ENCODE data around the gene KRT37. TPM values are rescaled to one million over a fixed set of nuclear protein-coding genes. Genes with fewer than 3 reads are reported as not detected.

KRT37 gene
- total and polyA plus RNA-seq, 2 of the 13 experiments (the other 11 are each of a cell fraction or from before 2014, with no cell fraction given), result 0.69 TPM; not detected in 1

GRCh38 chr17:41440531-41441033 lies 16.2 kb upstream of the KRT37 start, which contains the start of gene KRT38 (continued):
- TF ChIP-seq ZNF891 (CRISPR knock-in tag; IDR thresholded peaks at IDR 0.05), result no peak

GRCh38 chr17:41439375-41439774 lies 15.0 kb upstream of the KRT37 start:
- POLR2A ChIA-PET, result no interaction called here
- Histone ChIP-seq H3K9me3 (ENCODE audit: low read length) (no peaks in the 10 kb centered on the region), H3K27ac (ENCODE audit: extremely low read length, insufficient read depth, low read length) (no peak overlapping the region), H3K36me3 (replicated peaks in 1 of 2; ENCODE audit: control insufficient read depth in 1 of 2, insufficient read depth in 2 of 2, low read length in 2 of 2) (no peaks in the 10 kb centered on the region), H3K9ac (ENCODE audit: insufficient read depth, low read depth, low read length) (no peak overlapping the region), H3K27me3 (ENCODE audit: control insufficient read depth in 1 of 2, insufficient read depth in 2 of 2, low read length in 2 of 2) (no peaks in the 10 kb centered on the region; a peak in 2 of 5 replicates), H3K4me1 (ENCODE audit: insufficient read depth, low read length) (peaks cover 6% of the 10 kb centered on the region; the same call in 1 of the 2 replicates), H2AFZ (ENCODE audit: low read length) (no peak overlapping the region), H4K20me1 (ENCODE audit: insufficient read depth, low read length) (no peaks in the 10 kb centered on the region), H3K4me3 (replicated peaks in 1 of 3; ENCODE audit: insufficient read depth in 1 of 3, low read depth in 2 of 3, low read length in 3 of 3) (no peak overlapping the region), H3K79me2 (ENCODE audit: insufficient read depth, low read length) (no peaks in the 10 kb centered on the region), H3K4me2 (ENCODE audit: low read depth, low read length) (no peak overlapping the region)
- intact Hi-C loops (cut with micrococcal nuclease; ENCODE audit: unreplicated experiment) (no loop called here), in situ Hi-C loops (cut with HindIII; ENCODE audit: extremely low pct_ligation_motif_present, low pct_unique_long_range_greater_than_20kb) (no loop called here)
- no TSS peak for BruUV-seq (replicated peaks)
- ATAC-seq (peak; percentile 72), DNase-seq (ENCODE audit: low spot score) (peak; percentile 76), FAIRE-seq (peak; percentile 67)
- CTCF ChIA-PET (ENCODE audit: low intra/inter-chr PET ratio, low total read pairs), result no interaction called here
- 0% methylated on average over 4 of the region's 5 CpGs for WGBS (ENCODE audit: low lambda C conversion rate)
- peak in 1 of 2 experiments; percentile 63; a peak in 1 of 4 replicates for TF ChIP-seq EP300 (IDR thresholded peaks at IDR 0.05; ENCODE audit: low read depth in 2 of 2, low read length in 2 of 2)
- no peak for TF ChIP-seq EP300 (CRISPR knock-in tag; IDR thresholded peaks at IDR 0.05; ENCODE audit: borderline replicate concordance)
- TF ChIP-seq FLYWCH1 (CRISPR knock-in tag; IDR thresholded peaks at IDR 0.05), result no peak
- no peak for TF ChIP-seq ETV6 (CRISPR knock-in tag; conservative IDR thresholded peaks at IDR 0.05)
- TF ChIP-seq ZNF589 (CRISPR knock-in tag; conservative IDR thresholded peaks at IDR 0.05), result no peak
- peak; percentile 87 for TF ChIP-seq CEBPG (CRISPR knock-in tag; IDR thresholded peaks at IDR 0.05)
- TF ChIP-seq ZNF446 (CRISPR knock-in tag; IDR thresholded peaks at IDR 0.05), result no peak
- TF ChIP-seq HNRNPLL (IDR thresholded peaks at IDR 0.05; ENCODE audit: low read depth, low read length, poor library complexity, severe bottlenecking), result no peak
- no peak for TF ChIP-seq TFE3 (CRISPR knock-in tag; IDR thresholded peaks at IDR 0.05)
- TF ChIP-seq ZNF124 (CRISPR knock-in tag; IDR thresholded peaks at IDR 0.05), result no peak
- no peak for TF ChIP-seq TOE1 (CRISPR knock-in tag; IDR thresholded peaks at IDR 0.05)
- TF ChIP-seq SOX6 (IDR thresholded peaks at IDR 0.05), result no peak
- peak; percentile 75 for TF ChIP-seq SOX6 (CRISPR knock-in tag; IDR thresholded peaks at IDR 0.05)
- TF ChIP-seq SMC3 (IDR thresholded peaks at IDR 0.05; ENCODE audit: low read length), result peak; percentile 42; the same call in 1 of the 2 replicates
- TF ChIP-seq KDM5A (IDR thresholded peaks at IDR 0.05; ENCODE audit: borderline replicate concordance, low read length), result no peak
- no peak for TF ChIP-seq MAF1 (CRISPR knock-in tag; IDR thresholded peaks at IDR 0.05; ENCODE audit: borderline replicate concordance)
- no peak for TF ChIP-seq GTF2F1 (IDR thresholded peaks at IDR 0.05; ENCODE audit: low read length)
- no peak for TF ChIP-seq BCLAF1 (IDR thresholded peaks at IDR 0.05)
- no peak for TF ChIP-seq SNAPC2 (CRISPR knock-in tag; IDR thresholded peaks at IDR 0.05)
- TF ChIP-seq ZNF275 (CRISPR knock-in tag; IDR thresholded peaks at IDR 0.05; ENCODE audit: borderline replicate concordance), result no peak

All from HepG2 (cell line).